ENCODE data around the gene EPAS1.

The EPAS1 gene

DNA sequence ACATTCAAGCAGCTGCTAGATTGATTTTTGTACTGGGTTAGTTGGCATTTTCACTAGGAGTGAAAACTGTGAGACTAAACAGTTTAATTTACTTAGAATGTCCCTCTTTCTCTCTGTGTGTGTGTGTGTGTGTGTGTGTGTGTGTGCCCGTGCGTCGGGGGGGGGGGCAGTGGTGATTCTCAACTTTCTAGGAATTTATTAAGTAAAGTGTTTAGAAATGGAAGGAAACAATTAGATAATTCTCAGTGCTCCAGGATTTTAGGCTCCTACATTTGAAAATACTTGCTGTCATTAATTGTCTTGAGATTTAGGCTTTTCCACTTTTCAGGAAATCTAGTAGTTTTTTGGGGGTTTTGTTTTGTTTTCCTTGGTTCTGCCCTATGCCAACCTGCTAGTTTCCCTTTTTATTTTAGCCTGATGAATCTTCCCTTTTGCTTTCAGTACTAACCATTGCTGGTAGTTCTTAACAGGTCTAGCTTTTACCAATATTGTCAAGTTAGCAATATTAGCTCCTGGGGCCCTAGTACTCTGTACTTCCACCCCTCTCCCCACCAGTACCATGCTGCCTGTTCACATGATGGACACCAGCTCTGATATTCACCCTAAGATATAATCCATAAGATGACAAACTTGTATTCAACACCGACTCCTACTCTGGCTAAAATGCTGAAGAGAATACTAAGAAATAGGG lies 4.9 kb downstream of the EPAS1 start:
- DNase-seq (ENCODE audit: low spot score), result no peak
- in situ Hi-C loops (cut with MboI; ENCODE audit: low sequenced_read_pairs, unreplicated experiment), result no loop called here
- TF ChIP-seq, protein P1, sequence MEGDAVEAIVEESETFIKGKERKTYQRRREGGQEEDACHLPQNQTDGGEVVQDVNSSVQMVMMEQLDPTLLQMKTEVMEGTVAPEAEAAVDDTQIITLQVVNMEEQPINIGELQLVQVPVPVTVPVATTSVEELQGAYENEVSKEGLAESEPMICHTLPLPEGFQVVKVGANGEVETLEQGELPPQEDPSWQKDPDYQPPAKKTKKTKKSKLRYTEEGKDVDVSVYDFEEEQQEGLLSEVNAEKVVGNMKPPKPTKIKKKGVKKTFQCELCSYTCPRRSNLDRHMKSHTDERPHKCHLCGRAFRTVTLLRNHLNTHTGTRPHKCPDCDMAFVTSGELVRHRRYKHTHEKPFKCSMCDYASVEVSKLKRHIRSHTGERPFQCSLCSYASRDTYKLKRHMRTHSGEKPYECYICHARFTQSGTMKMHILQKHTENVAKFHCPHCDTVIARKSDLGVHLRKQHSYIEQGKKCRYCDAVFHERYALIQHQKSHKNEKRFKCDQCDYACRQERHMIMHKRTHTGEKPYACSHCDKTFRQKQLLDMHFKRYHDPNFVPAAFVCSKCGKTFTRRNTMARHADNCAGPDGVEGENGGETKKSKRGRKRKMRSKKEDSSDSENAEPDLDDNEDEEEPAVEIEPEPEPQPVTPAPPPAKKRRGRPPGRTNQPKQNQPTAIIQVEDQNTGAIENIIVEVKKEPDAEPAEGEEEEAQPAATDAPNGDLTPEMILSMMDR (IDR thresholded peaks at IDR 0.05; ENCODE audit: borderline replicate concordance, control extremely low read depth, extremely low read depth, insufficient read depth, missing control alignments), result no peak

DNA sequence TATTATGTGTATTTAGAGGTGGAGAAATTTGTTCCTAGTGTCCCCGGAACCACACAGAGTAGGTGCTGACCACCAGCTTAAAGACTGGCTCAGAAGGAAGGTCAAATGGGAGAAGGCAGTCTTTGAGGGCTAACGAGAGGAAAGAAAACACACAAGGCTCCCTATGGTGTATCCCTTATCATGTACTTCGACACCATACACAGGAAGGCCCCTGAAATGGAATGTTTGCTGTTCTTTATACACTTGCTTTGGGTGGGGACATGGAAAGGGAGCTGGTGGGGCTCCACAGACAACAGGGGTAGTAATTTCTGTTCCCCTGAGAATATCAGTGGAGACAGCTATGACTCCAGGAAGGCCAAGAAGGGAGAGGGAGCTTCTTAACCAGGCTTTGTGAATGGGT lies 6.0 kb downstream of the EPAS1 start:
- TF ChIP-seq, protein P1 (IDR thresholded peaks at IDR 0.05; ENCODE audit: borderline replicate concordance, control extremely low read depth, extremely low read depth, insufficient read depth, missing control alignments), result no peak
- in situ Hi-C loops (cut with MboI; ENCODE audit: low sequenced_read_pairs, unreplicated experiment), result no loop called here
- no peak for DNase-seq (ENCODE audit: low spot score)

DNA sequence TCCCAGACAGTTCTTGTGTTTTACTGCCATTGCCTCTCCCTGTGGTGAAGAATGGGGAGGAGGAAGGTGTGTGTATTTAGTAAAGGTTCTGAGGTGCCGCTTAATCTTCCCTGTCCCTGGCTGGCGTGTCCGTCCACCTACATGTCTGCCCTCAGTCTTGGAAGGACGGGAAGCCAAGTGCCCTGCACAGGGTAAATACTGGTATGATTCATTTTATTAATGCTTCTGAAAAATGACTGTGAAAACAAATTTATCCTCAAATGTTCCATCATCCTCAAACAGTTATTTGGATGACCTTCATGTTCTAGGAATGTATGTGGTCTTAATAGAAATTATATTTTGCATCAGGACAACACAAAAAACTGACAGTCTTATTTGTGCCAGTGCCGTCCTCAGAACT lies 6.6 kb downstream of the EPAS1 start:
- in situ Hi-C loops (cut with MboI; ENCODE audit: low sequenced_read_pairs, unreplicated experiment), result no loop called here
- DNase-seq (ENCODE audit: low spot score), result no peak
- TF ChIP-seq, protein P1 (IDR thresholded peaks at IDR 0.05; ENCODE audit: borderline replicate concordance, control extremely low read depth, extremely low read depth, insufficient read depth, missing control alignments), result no peak

DNA sequence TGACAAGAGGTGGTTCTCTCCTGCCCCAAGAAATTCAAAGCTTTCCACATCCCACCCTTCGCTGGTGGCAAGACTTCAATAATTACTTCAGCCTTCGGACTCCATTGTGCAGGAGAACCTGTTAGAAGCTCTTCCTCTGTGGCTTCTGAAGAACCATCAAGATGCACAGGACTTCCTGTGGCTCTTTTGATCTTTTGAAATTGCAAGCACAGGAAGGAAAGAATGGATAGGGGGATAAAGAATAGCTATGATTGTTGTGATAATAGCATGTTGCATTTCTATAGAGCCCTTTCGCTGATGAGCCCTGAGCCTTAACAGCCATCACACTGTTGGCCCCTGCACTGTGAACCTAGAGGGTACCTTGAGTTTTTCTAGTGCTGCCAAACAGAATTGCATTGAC lies 7.4 kb downstream of the EPAS1 start:
- DNase-seq (ENCODE audit: low spot score), result no peak
- in situ Hi-C loops (cut with MboI; ENCODE audit: low sequenced_read_pairs, unreplicated experiment), result no loop called here
- TF ChIP-seq, protein P1 (IDR thresholded peaks at IDR 0.05; ENCODE audit: borderline replicate concordance, control extremely low read depth, extremely low read depth, insufficient read depth, missing control alignments), result no peak

DNA sequence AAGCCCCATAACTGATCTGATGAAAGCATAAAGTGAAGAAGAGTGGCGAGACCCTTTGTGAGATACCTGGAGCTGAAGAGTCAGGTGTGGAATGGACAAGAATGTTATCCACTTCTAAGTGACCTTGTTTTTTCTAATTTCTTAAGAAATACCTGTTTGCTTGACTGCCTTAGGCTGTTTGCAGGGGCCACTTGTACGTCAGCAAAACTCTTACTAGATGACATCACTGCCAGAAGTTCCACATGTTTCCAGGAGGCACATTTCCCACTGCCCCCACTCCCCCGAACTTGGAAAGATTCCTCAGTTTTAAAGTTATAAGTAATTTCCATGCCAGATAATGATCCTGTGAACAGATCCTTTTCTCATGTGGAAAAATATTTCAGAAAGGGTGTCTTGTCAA lies 8.0 kb downstream of the EPAS1 start:
- in situ Hi-C loops (cut with MboI; ENCODE audit: low sequenced_read_pairs, unreplicated experiment), result no loop called here
- DNase-seq (ENCODE audit: low spot score), result no peak
- TF ChIP-seq, protein P1 (IDR thresholded peaks at IDR 0.05; ENCODE audit: borderline replicate concordance, control extremely low read depth, extremely low read depth, insufficient read depth, missing control alignments), result no peak

DNA sequence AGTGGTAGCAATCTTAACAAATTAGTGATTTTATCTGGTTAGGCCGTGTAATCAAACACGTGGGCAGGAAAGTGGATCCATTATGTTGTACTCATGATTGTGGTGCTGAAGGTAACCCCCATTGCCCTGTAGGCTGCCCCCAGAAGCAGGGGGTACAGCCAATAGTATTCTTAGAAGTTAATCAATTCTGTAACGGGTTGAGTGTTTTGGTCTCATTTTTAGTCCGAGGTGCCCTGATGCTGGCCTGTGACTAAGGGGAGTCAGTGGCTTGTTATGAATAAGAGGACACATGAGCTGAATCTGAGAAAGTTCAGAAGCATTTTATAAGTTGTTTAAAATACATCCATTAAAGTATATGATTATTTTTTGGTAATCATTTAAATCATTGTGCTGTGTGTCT lies 8.6 kb downstream of the EPAS1 start:
- in situ Hi-C loops (cut with MboI; ENCODE audit: low sequenced_read_pairs, unreplicated experiment), result no loop called here
- DNase-seq (ENCODE audit: low spot score), result no peak
- TF ChIP-seq, protein P1 (IDR thresholded peaks at IDR 0.05; ENCODE audit: borderline replicate concordance, control extremely low read depth, extremely low read depth, insufficient read depth, missing control alignments), result no peak

Data from GM13976 (cell line).